ENCODE results near the gene GUF1.

The GUF1 gene

GRCh38 chr4:44652002-44652401 is 26.2 kb upstream of the GUF1 start:
- TF ChIP-seq TCF4 (CRISPR knock-in tag; IDR thresholded peaks at IDR 0.05; ENCODE audit: borderline replicate concordance) (no peak), GLIS3 (CRISPR knock-in tag; IDR thresholded peaks at IDR 0.05) (no peak), CREB5 (CRISPR knock-in tag; IDR thresholded peaks at IDR 0.05; ENCODE audit: low read depth) (no peak), ESRRG (CRISPR knock-in tag; IDR thresholded peaks at IDR 0.05) (no peak), BACH2 (CRISPR knock-in tag; IDR thresholded peaks at IDR 0.05; ENCODE audit: borderline replicate concordance) (no peak), ZC3H10 (CRISPR knock-in tag; IDR thresholded peaks at IDR 0.05) (no peak)
- TF ChIP-seq, protein P1, sequence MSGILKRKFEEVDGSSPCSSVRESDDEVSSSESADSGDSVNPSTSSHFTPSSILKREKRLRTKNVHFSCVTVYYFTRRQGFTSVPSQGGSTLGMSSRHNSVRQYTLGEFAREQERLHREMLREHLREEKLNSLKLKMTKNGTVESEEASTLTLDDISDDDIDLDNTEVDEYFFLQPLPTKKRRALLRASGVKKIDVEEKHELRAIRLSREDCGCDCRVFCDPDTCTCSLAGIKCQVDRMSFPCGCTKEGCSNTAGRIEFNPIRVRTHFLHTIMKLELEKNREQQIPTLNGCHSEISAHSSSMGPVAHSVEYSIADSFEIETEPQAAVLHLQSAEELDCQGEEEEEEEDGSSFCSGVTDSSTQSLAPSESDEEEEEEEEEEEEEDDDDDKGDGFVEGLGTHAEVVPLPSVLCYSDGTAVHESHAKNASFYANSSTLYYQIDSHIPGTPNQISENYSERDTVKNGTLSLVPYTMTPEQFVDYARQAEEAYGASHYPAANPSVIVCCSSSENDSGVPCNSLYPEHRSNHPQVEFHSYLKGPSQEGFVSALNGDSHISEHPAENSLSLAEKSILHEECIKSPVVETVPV (CRISPR knock-in tag; IDR thresholded peaks at IDR 0.05), result no peak
- no peak for ATAC-seq

DNA sequence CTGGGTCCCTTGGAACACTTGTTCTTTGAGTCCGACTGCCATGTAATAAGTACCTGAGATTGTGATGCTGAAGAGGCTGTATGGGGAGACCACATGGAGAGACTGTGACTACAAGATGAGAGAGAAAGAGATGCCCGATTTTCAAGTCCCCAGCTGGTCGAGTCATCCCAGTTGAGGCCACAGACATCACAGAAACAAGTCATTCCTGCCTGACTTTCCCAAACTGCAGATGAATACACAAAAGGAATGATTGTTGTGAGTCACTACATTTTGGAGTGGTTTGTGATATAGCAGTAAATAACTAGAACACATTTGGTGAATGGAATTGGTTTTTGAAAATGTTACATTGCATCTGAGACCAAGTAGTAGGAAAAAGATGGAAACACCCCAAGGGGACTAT is 17.8 kb upstream of the GUF1 start:
- TF ChIP-seq PPARA (CRISPR knock-in tag; IDR thresholded peaks at IDR 0.05; ENCODE audit: borderline replicate concordance) (no peak), PATZ1 (CRISPR knock-in tag; IDR thresholded peaks at IDR 0.05; ENCODE audit: borderline replicate concordance) (no peak), BACH2 (CRISPR knock-in tag; IDR thresholded peaks at IDR 0.05; ENCODE audit: borderline replicate concordance) (no peak), TSHZ2 (CRISPR knock-in tag; IDR thresholded peaks at IDR 0.05) (no peak), ARNTL (CRISPR knock-in tag; IDR thresholded peaks at IDR 0.05; ENCODE audit: borderline replicate concordance, low read depth) (no peak), TOX (CRISPR knock-in tag; IDR thresholded peaks at IDR 0.05; ENCODE audit: borderline replicate concordance) (no peak)
- ATAC-seq, result no peak

DNA sequence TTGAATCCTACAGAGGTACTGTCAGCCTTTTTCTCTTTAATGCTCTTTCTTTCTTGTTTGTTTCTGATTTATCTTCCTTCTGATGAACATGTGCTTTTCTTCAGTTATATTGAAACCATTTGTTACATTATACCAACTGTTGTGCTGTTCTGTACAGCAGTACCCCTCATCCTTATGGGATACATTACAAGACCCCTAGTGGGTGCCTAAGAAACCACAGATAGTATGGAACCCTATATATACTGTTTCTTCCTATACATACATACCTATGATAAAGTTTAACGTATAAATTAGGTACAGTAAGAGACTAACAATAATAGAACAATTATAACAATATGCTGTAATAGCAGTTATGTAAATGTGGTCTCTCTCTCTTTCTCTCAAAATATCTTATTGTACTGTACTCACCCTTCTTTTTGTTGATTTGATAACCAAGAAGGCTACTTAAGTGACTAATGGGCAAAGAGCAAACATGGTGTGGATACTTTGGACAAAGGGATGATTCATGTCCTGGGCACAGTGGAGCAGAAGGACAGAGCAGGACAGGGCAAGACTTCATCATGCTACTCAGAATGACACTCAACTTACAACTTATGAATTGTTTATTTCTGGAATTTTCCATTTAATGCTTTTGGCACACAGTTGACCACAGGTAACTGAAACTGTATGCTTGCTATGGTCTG is 16.1 kb upstream of the GUF1 start:
- no peak for TF ChIP-seq CREB5 (CRISPR knock-in tag; IDR thresholded peaks at IDR 0.05; ENCODE audit: low read depth)
- no peak for TF ChIP-seq ZNF8 (CRISPR knock-in tag; IDR thresholded peaks at IDR 0.05)
- TF ChIP-seq ZFP3 (CRISPR knock-in tag; IDR thresholded peaks at IDR 0.05), result no peak
- no peak for TF ChIP-seq OSR1 (CRISPR knock-in tag; IDR thresholded peaks at IDR 0.05)
- TF ChIP-seq ISL1 (CRISPR knock-in tag; IDR thresholded peaks at IDR 0.05), result no peak
- no peak for TF ChIP-seq ESRRG (CRISPR knock-in tag; IDR thresholded peaks at IDR 0.05)
- TF ChIP-seq ARNTL (CRISPR knock-in tag; IDR thresholded peaks at IDR 0.05; ENCODE audit: borderline replicate concordance, low read depth), result no peak
- TF ChIP-seq, protein P1 (CRISPR knock-in tag; IDR thresholded peaks at IDR 0.05), result no peak
- TF ChIP-seq SNAI2 (CRISPR knock-in tag; IDR thresholded peaks at IDR 0.05), result no peak
- no peak for TF ChIP-seq PATZ1 (CRISPR knock-in tag; IDR thresholded peaks at IDR 0.05; ENCODE audit: borderline replicate concordance)
- no peak for TF ChIP-seq TSHZ2 (CRISPR knock-in tag; IDR thresholded peaks at IDR 0.05)
- no peak for TF ChIP-seq ZC3H10 (CRISPR knock-in tag; IDR thresholded peaks at IDR 0.05)
- TF ChIP-seq ZFP30 (CRISPR knock-in tag; IDR thresholded peaks at IDR 0.05), result no peak
- no peak for TF ChIP-seq CSDC2 (CRISPR knock-in tag; IDR thresholded peaks at IDR 0.05)

More for the DNA sequence above, 16.1 kb upstream of the GUF1 start:
- no peak for ATAC-seq
